ENCODE results near the gene RNF123. TPM values are rescaled to one million over a fixed set of nuclear protein-coding genes. Genes with fewer than 3 reads are reported as not detected.
A peak's percentile ranks its signal among the peaks of the same experiment; 100 is the strongest.

The RNF123 gene
- total RNA-seq, 1 experiment from 2014 or later: 46.7 TPM

DNA sequence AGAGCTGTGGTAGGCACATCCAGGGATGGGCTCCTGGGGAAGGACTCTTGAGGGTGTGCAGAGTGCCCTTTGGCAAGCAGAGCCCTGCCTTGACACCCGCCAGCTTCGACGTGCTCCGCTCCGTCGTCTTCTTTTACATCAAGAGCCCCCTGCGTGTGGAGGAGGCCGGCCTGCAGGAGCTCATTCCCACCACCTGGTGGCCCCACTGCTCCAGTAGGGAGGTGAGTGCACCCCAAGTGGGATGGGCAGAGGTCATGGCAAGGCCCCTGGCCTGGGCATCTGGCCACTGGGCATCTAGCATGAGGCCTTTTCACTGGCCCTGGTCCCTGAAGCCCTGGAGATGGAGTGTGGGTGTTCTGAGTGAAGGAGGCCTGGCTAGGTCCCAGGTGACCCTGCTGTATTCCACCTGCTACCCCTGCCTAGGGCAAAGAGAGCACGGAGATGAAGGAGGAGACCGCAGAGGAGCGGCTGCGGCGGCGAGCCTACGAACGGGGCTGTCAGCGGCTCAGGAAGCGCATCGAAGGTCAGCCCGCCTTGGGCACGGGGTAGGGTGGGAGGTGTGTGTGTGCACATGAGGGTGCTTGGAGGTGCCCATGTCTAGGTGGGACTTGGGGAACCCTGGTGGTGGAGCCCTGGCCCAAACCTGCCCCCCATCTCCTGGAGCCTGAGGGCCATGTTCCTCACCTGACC, 12.2 kb downstream of the RNF123 start:
- H3K27ac ChIP-seq: no peak overlapping the region
- H3K9me3 ChIP-seq (ENCODE audit: insufficient read depth, low read depth): no peaks in the 10 kb centered on the region
- no peaks in the 10 kb centered on the region for H3K79me2 ChIP-seq (ENCODE audit: low read depth)
- POLR2A ChIA-PET (ENCODE audit: unreplicated experiment): no interaction called here
- no peak overlapping the region for H3K4me2 ChIP-seq
- CTCF ChIA-PET: interaction anchor here (1.5 kb wide), 1 partner anchor 137 kb away, joined by 5 read pairs; no protein-coding TSS in a partner anchor
- TF ChIP-seq, protein P1, sequence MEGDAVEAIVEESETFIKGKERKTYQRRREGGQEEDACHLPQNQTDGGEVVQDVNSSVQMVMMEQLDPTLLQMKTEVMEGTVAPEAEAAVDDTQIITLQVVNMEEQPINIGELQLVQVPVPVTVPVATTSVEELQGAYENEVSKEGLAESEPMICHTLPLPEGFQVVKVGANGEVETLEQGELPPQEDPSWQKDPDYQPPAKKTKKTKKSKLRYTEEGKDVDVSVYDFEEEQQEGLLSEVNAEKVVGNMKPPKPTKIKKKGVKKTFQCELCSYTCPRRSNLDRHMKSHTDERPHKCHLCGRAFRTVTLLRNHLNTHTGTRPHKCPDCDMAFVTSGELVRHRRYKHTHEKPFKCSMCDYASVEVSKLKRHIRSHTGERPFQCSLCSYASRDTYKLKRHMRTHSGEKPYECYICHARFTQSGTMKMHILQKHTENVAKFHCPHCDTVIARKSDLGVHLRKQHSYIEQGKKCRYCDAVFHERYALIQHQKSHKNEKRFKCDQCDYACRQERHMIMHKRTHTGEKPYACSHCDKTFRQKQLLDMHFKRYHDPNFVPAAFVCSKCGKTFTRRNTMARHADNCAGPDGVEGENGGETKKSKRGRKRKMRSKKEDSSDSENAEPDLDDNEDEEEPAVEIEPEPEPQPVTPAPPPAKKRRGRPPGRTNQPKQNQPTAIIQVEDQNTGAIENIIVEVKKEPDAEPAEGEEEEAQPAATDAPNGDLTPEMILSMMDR (conservative IDR thresholded peaks at IDR 0.05): peak; percentile 52
- no peak for TF ChIP-seq EZH2 (IDR thresholded peaks at IDR 0.05; ENCODE audit: low read depth)
- TSS peak; percentile 16 for BruUV-seq (replicated peaks)
- peak in 1 of 2 experiments; percentile 23 for DNase-seq
- H3K9me2 ChIP-seq (ENCODE audit: insufficient read depth): no peaks in the 10 kb centered on the region
- H3F3A ChIP-seq (ENCODE audit: insufficient read depth, low read depth): no peaks in the 10 kb centered on the region
- H3K4me1 ChIP-seq (replicated peaks; ENCODE audit: insufficient read depth): no peaks in the 10 kb centered on the region
- no peak overlapping the region for H2AFZ ChIP-seq
- no peaks in the 10 kb centered on the region for H3K36me3 ChIP-seq (ENCODE audit: low read depth)
- H3K27me3 ChIP-seq (ENCODE audit: insufficient read depth, low read depth): no peaks in the 10 kb centered on the region
- no peaks in the 10 kb centered on the region for H4K20me1 ChIP-seq (ENCODE audit: insufficient read depth)
- no peak overlapping the region for H3K4me3 ChIP-seq
- intact Hi-C loops (cut with micrococcal nuclease; ENCODE audit: unreplicated experiment): loop anchor here (5.0 to 10.0 kb wide), 2 partner anchors 206 to 483 kb away; no protein-coding TSS in a partner anchor

DNA sequence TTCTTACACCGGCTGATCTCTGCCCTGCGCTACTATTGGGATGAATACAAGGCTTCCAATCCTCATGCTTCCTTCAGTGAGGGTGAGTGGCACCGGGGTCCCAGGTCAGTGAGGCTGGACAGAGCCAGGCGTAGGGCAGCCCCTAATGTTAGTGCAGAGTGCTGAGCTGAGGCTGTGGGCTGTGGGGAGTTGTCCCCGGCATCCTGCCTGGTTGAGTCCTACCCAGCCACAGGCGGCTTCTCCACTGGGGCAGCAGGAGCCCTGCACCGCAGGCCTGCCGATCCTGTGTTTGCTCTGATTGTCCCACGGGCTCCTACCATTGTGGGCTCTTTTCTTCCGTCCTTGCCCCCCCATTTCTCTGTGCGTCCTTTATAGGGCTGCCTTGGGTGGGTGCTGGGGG, 13.3 kb downstream of the RNF123 start:
- CTCF ChIA-PET: no interaction called here

DNA sequence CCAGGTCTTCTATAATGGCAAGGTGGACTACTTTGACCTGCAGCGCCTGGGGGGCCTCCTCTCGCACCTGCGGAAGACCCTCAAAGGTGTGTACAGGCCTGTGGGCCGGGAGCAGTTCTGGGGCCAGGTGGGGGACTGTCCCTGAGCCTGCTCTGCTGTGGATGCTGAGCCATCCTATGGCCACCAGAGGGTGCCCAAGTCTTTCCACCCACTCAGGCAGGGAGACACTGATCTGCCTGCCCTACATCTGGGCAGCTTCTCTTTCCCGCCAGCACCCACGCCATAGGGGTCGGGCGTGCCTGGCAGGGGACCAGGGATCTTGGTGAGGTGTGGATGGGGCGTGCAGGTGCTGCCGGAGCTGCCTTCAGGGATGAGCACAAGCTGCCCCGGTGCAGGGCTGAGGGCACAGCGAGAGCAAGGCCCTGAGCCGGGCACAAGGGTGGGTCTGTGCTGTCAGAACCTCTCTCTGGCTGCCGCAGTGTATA, 14.1 kb downstream of the RNF123 start:
- CTCF ChIA-PET: interaction anchor here (0.6 kb wide), 1 partner anchor 304 kb away, joined by 6 read pairs; no protein-coding TSS in a partner anchor
- intact Hi-C loops (cut with micrococcal nuclease; ENCODE audit: unreplicated experiment): loop anchor here (1.0 to 10.0 kb wide), 3 partner anchors 136 to 481 kb away; no protein-coding TSS in a partner anchor
- Histone ChIP-seq H3K9me3 (ENCODE audit: insufficient read depth, low read depth) (no peaks in the 10 kb centered on the region), H3K4me3 (no peak overlapping the region), H3K79me2 (ENCODE audit: low read depth) (no peaks in the 10 kb centered on the region), H3F3A (ENCODE audit: insufficient read depth, low read depth) (no peaks in the 10 kb centered on the region), H3K27me3 (ENCODE audit: insufficient read depth, low read depth) (no peaks in the 10 kb centered on the region), H2AFZ (no peak overlapping the region), H3K9me2 (ENCODE audit: insufficient read depth) (no peaks in the 10 kb centered on the region), H3K27ac (no peak overlapping the region), H3K4me2 (no peak overlapping the region), H3K36me3 (ENCODE audit: low read depth) (no peaks in the 10 kb centered on the region), H3K4me1 (replicated peaks; ENCODE audit: insufficient read depth) (no peaks in the 10 kb centered on the region), H4K20me1 (ENCODE audit: insufficient read depth) (no peaks in the 10 kb centered on the region)
- DNase-seq: peak in 1 of 2 experiments; percentile 77
- TF ChIP-seq, protein P1 (conservative IDR thresholded peaks at IDR 0.05): peak; percentile 75
- no peak for TF ChIP-seq EZH2 (IDR thresholded peaks at IDR 0.05; ENCODE audit: low read depth)
- POLR2A ChIA-PET (ENCODE audit: unreplicated experiment): no interaction called here
- BruUV-seq (replicated peaks): no TSS peak

More for the DNA sequence above, 13.3 kb downstream of the RNF123 start:
- no peaks in the 10 kb centered on the region for H3K36me3 ChIP-seq (ENCODE audit: low read depth)
- POLR2A ChIA-PET (ENCODE audit: unreplicated experiment): no interaction called here
- H3K4me1 ChIP-seq (replicated peaks; ENCODE audit: insufficient read depth): no peaks in the 10 kb centered on the region
- H3K9me3 ChIP-seq (ENCODE audit: insufficient read depth, low read depth): no peaks in the 10 kb centered on the region
- no TSS peak for BruUV-seq (replicated peaks)
- no peak overlapping the region for H3K4me3 ChIP-seq
- TF ChIP-seq EZH2 (IDR thresholded peaks at IDR 0.05; ENCODE audit: low read depth): no peak
- TF ChIP-seq, protein P1 (conservative IDR thresholded peaks at IDR 0.05): no peak
- no peaks in the 10 kb centered on the region for H3K9me2 ChIP-seq (ENCODE audit: insufficient read depth)
- H2AFZ ChIP-seq: no peak overlapping the region
- H3K27ac ChIP-seq: no peak overlapping the region
- H3F3A ChIP-seq (ENCODE audit: insufficient read depth, low read depth): no peaks in the 10 kb centered on the region
- H4K20me1 ChIP-seq (ENCODE audit: insufficient read depth): no peaks in the 10 kb centered on the region
- no peaks in the 10 kb centered on the region for H3K79me2 ChIP-seq (ENCODE audit: low read depth)
- intact Hi-C loops (cut with micrococcal nuclease; ENCODE audit: unreplicated experiment): loop anchor here (1.0 to 10.0 kb wide), 3 partner anchors 137 to 482 kb away; no protein-coding TSS in a partner anchor
- H3K4me2 ChIP-seq: no peak overlapping the region
- H3K27me3 ChIP-seq (ENCODE audit: insufficient read depth, low read depth): no peaks in the 10 kb centered on the region
- no peak for DNase-seq
